Endothelial cell of umbilical vein (primary cell): ENCODE results near the gene SERF1A. TPM values are rescaled to one million over a fixed set of nuclear protein-coding genes. Genes with fewer than 3 reads are reported as not detected.
A peak's percentile ranks its signal among the peaks of the same experiment; 100 is the strongest.
"Not testable (repeated sequence)": the region's sequence is repeated elsewhere in the genome, so short reads cannot be mapped to it uniquely, and the experiment has no call there.

Source experiments
- BruUV-seq: library from RNA; stranded (reverse); fragments of 400-500 nt; replicated peaks from 2 replicates; lab custom pipeline; 2021; lab: Mats Ljungman, UMichigan
- CTCF ChIA-PET: fragments of 300-600, 350-600 bp; sonication (Branson Sonifier 250); formaldehyde crosslinking; loops from one replicate; lab custom pipeline; 2021; ENCODE audit warnings: antibody characterized with exemption, inconsistent platforms; lab: Charles Lee
- POLR2A ChIA-PET: fragments of 300-600, 350-600 bp; sonication (Branson Sonifier 250); formaldehyde crosslinking; loops from one replicate; lab custom pipeline; 2021; ENCODE audit warnings: antibody characterized with exemption, inconsistent platforms; lab: Charles Lee
- DNase-seq: peaks from one replicate; pipeline ENCODE4 v3.0.0-alpha.2; 2011; ENCODE audit warnings: low read depth, low spot score
- FAIRE-seq: peaks from 2 replicates; lab custom pipeline; 2011; peaks lifted over from hg19 to GRCh38; lab: Jason Lieb, UNC
- H2AFZ ChIP-seq: 2 replicates; pipeline ENCODE4 v1.6.0; 2012; ENCODE audit warnings: low read depth, low read length, control low read depth, inconsistent platforms
- H3K27ac ChIP-seq: 2 replicates; pipeline ENCODE4 v1.5.1; 2011; ENCODE audit warnings: low read depth, mild to moderate bottlenecking, control low read depth, low read length, moderate library complexity; ENCODE audit not compliant: insufficient read depth
- H3K27me3 ChIP-seq, 2 experiments: 2 replicates each; pipeline versions ENCODE4 v1.6.0 to v1.6.1; 2011; ENCODE audit warnings: low read length in 2 of 2, mixed read lengths in 1 of 2; ENCODE audit not compliant: control insufficient read depth in 2 of 2, insufficient read depth in 2 of 2
- H3K36me3 ChIP-seq, 2 experiments: 2 replicates in 1 of 2; 3 replicates in 1 of 2; pipeline ENCODE4 v1.5.1; 2011; ENCODE audit warnings: low read length in 2 of 2, mild to moderate bottlenecking in 1 of 2, moderate library complexity in 1 of 2; ENCODE audit not compliant: control insufficient read depth in 2 of 2, insufficient read depth in 2 of 2; ENCODE audit errors: extremely low read depth in 1 of 2
- H3K4me1 ChIP-seq: 3 replicates; pipeline ENCODE4 v1.5.1; 2011; ENCODE audit warnings: mild to moderate bottlenecking, low read length; ENCODE audit not compliant: control insufficient read depth, insufficient read depth; ENCODE audit errors: extremely low read depth
- H3K4me2 ChIP-seq: 2 replicates; pipeline ENCODE4 v1.6.1; 2011; ENCODE audit warnings: low read length, control low read depth, mixed read lengths; ENCODE audit not compliant: insufficient read depth
- H3K4me3 ChIP-seq, 3 experiments: fragments of 200-600 bp in 1 of 3; sonication (generic), shearing (Covaris generic) in 1 of 3; replicated peaks in 1 of 3; 2 replicates each; pipeline ENCODE4 v1.5.1; 2011 to 2016; ENCODE audit warnings: control low read depth in 3 of 3, low read length in 3 of 3, mild to moderate bottlenecking in 2 of 3, inconsistent platforms in 1 of 3, low read depth in 1 of 3, moderate library complexity in 1 of 3; ENCODE audit not compliant: insufficient read depth in 1 of 3
- H3K79me2 ChIP-seq: 2 replicates; pipeline ENCODE4 v1.6.0; 2012; ENCODE audit warnings: low read length, inconsistent platforms; ENCODE audit not compliant: control insufficient read depth, insufficient read depth
- H3K9ac ChIP-seq: replicated peaks from 2 replicates; pipeline ENCODE3; 2011; ENCODE audit warnings: low read length, control low read depth; ENCODE audit not compliant: insufficient read depth; ENCODE audit errors: extremely low read depth
- H3K9me1 ChIP-seq: replicated peaks from 3 replicates; pipeline ENCODE4 v1.6.0; 2011; ENCODE audit warnings: mild to moderate bottlenecking, low read length; ENCODE audit not compliant: control insufficient read depth, insufficient read depth; ENCODE audit errors: extremely low read depth
- H3K9me3 ChIP-seq: replicated peaks from 2 replicates; pipeline ENCODE4 v1.5.1; 2012; ENCODE audit warnings: low read length, inconsistent platforms; ENCODE audit not compliant: control insufficient read depth, insufficient read depth
- H4K20me1 ChIP-seq: replicated peaks from 2 replicates; pipeline ENCODE3; 2011; ENCODE audit warnings: mild to moderate bottlenecking, low read length; ENCODE audit not compliant: control insufficient read depth, insufficient read depth; ENCODE audit errors: extremely low read depth
- dilution Hi-C: fragments of 300-500 bp; cut with MboI; formaldehyde crosslinking; loops from one replicate; pipeline ENCODE4 v1.15.0; 2019; ENCODE audit warnings: low sequenced_read_pairs; ENCODE audit not compliant: extremely low pct_ligation_motif_present
- intact Hi-C: fragments of 100-400 bp; cut with micrococcal nuclease; formaldehyde crosslinking; loops from one replicate; pipeline ENCODE4 v1.10.0; 2022
- polyA plus RNA-seq, 4 experiments: library from polyadenylated mRNA; depleted of rRNA in 3 of 4; stranded (reverse) in 3 of 4; unstranded in 1 of 4; fragments of >200 nt; gene quantifications; 2 replicates each; pipeline versions ENCODE4 v1.2.1 to v1.2.3, GENCODE V29; 2011 to 2012; ENCODE audit warnings: missing spikeins in 1 of 4
- total RNA-seq: library from RNA; stranded (reverse); gene quantifications from 2 replicates; pipeline ENCODE4 v1.2.3, GENCODE V29; 2021

The SERF1A gene
- total and polyA plus RNA-seq, 2 donors (not counting 3 experiments of a cell fraction or from before 2014, with no cell fraction given) = 1.7 to 6.7 TPM

DNA sequence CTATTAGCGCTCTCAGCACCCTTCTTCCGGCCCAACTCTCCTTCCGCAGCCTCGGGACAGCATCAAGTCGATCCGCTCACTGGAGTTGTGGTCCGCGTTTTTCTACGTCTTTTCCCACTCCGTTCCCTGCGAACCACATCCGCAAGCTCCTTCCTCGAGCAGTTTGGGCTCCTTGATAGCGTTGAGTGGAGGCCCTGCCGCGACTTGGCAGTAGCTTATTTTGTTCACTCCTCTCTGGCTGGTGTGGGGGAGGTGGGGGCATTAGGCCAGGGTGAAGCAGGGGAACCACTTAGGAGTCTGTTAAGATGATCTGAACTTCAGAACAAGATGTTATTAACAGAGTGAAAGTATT lies 24.7 kb downstream of the SERF1A start:
- POLR2A ChIA-PET, dilution Hi-C loops, H4K20me1 ChIP-seq, H3K9me1 ChIP-seq, FAIRE-seq, H3K9ac ChIP-seq, H3K9me3 ChIP-seq, DNase-seq, H3K4me2 ChIP-seq, H2AFZ ChIP-seq, H3K27me3 ChIP-seq, intact Hi-C loops, H3K36me3 ChIP-seq, H3K4me1 ChIP-seq, H3K4me3 ChIP-seq, H3K27ac ChIP-seq, CTCF ChIA-PET, H3K79me2 ChIP-seq: not testable (repeated sequence)
- TSS peak; percentile 63 for BruUV-seq

DNA sequence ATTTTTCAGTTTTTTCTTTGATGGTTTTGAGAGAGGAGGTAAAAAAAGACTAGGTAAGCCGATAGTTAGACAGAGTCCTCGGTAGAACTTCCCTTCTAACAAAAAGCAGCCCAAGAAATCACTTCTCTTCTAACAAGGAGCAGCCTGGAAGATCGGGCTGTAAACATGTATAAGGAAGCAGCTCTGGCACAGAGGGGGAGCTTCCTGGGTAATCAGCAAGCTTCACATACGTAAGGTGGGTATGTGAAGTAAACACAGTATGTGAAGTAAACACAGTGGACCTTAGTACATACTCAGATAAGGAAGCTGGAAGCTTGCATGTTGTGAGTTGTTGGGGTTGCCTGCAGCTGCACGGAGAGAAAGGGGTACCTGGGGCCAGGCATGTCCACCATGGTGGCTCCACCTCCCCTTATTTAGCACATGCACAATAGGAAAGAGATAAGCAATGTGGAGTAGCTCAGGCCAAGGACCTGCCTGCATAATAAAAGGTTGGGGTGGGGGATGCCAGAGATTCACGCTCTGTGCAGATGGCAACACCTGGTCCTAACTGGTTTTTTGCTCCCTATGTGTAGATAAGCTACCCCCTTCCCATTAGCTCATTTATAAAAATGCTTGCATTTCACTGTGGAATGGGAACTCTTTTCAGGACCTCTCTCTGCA lies 31.4 kb downstream of the SERF1A start:
- intact Hi-C loops = not testable (repeated sequence)

GRCh38 chr5:70932560-70932959 lies 32.1 kb downstream of the SERF1A start:
- intact Hi-C loops = not testable (repeated sequence)

More for the DNA sequence above, 31.4 kb downstream of the SERF1A start:
- H2AFZ ChIP-seq, CTCF ChIA-PET, H3K36me3 ChIP-seq, H3K9ac ChIP-seq, FAIRE-seq, H3K9me1 ChIP-seq, H3K9me3 ChIP-seq, H4K20me1 ChIP-seq, H3K4me2 ChIP-seq, DNase-seq, BruUV-seq, dilution Hi-C loops, H3K79me2 ChIP-seq, H3K27me3 ChIP-seq, POLR2A ChIA-PET, H3K27ac ChIP-seq, H3K4me3 ChIP-seq, H3K4me1 ChIP-seq: not testable (repeated sequence)

GRCh38 chr5:70953068-70953467 lies 52.6 kb downstream of the SERF1A start:
- H3K27me3 ChIP-seq, H3K4me1 ChIP-seq, BruUV-seq, H3K27ac ChIP-seq, H3K79me2 ChIP-seq, dilution Hi-C loops, POLR2A ChIA-PET, intact Hi-C loops, FAIRE-seq, H3K4me2 ChIP-seq, H3K36me3 ChIP-seq, H3K9me1 ChIP-seq, CTCF ChIA-PET, H2AFZ ChIP-seq, H3K4me3 ChIP-seq, H3K9me3 ChIP-seq, H3K9ac ChIP-seq, H4K20me1 ChIP-seq, DNase-seq: not testable (repeated sequence)

More at GRCh38 chr5:70932560-70932959, 32.1 kb downstream of the SERF1A start:
- H3K79me2 ChIP-seq, H3K9me1 ChIP-seq, H3K27ac ChIP-seq, H3K4me1 ChIP-seq, CTCF ChIA-PET, H3K9me3 ChIP-seq, H3K27me3 ChIP-seq, dilution Hi-C loops, H3K4me3 ChIP-seq, FAIRE-seq, H3K9ac ChIP-seq, H2AFZ ChIP-seq, H3K4me2 ChIP-seq, BruUV-seq, H4K20me1 ChIP-seq, DNase-seq, POLR2A ChIA-PET, H3K36me3 ChIP-seq: not testable (repeated sequence)
